ENCODE results near the gene MAP3K21.

MAP3K21 gene

GRCh38 chr1:233393926-233394680 is 66.6 kb downstream of the MAP3K21 start:
- no peak for DNase-seq
- Histone ChIP-seq H2BK5ac (ENCODE audit: low read depth, low read length, poor library complexity, severe bottlenecking) (no peak overlapping the region), H3K4ac (ENCODE audit: low read depth in 1 of 2, low read length in 2 of 2) (no peak overlapping the region), H4K8ac (ENCODE audit: low read length) (no peak overlapping the region), H3K79me1 (replicated peaks; ENCODE audit: low read length, poor library complexity, severe bottlenecking) (no peaks in the 10 kb centered on the region), H3K36me3 (ENCODE audit: control insufficient read depth in 1 of 2, insufficient read depth in 2 of 2, low read depth in 1 of 2, low read length in 2 of 2) (no peaks in the 10 kb centered on the region), H3K4me2 (ENCODE audit: low read length, poor library complexity, severe bottlenecking) (no peak overlapping the region), H2BK12ac (ENCODE audit: low read length in 2 of 2) (no peak overlapping the region), H3K14ac (ENCODE audit: low read length in 2 of 2) (no peak overlapping the region), H3K9me3 (ENCODE audit: control insufficient read depth, low read length) (no peaks in the 10 kb centered on the region), H3K4me1 (ENCODE audit: control insufficient read depth, insufficient read depth, low read depth, low read length) (no peaks in the 10 kb centered on the region), H3K23ac (ENCODE audit: low read length in 2 of 2) (no peak overlapping the region), H2AFZ (ENCODE audit: low read depth, low read length) (no peak overlapping the region), H3K4me3 (ENCODE audit: insufficient read depth in 1 of 2, low read depth in 1 of 2, low read length in 2 of 2) (no peak overlapping the region), H4K91ac (ENCODE audit: low read length) (no peak overlapping the region), H2BK120ac (ENCODE audit: low read depth, low read length) (no peak overlapping the region), H3K18ac (ENCODE audit: low read depth in 1 of 2, low read length in 2 of 2) (no peak overlapping the region), H2BK15ac (ENCODE audit: low read depth, poor library complexity, severe bottlenecking) (no peak overlapping the region), H2AK5ac (ENCODE audit: low read length, severe bottlenecking) (peak overlapping the region; percentile 44), H3K9ac (ENCODE audit: low read length) (no peak overlapping the region), H3K27me3 (ENCODE audit: control insufficient read depth in 1 of 2, insufficient read depth in 1 of 2, low read length in 2 of 2) (peaks cover 16 to 20% of the 10 kb centered on the region in 2 experiments), H3K27ac (ENCODE audit: low read length, poor library complexity, severe bottlenecking) (no peak overlapping the region)
- 89% methylated on average over 3 of the region's 3 CpGs for WGBS

- no peak overlapping the region for H3K4me2 ChIP-seq (ENCODE audit: low read length, poor library complexity, severe bottlenecking)
- no peak overlapping the region for H2AFZ ChIP-seq (ENCODE audit: low read depth, low read length)
- H3K4me3 ChIP-seq (ENCODE audit: insufficient read depth in 1 of 2, low read depth in 1 of 2, low read length in 2 of 2) = no peak overlapping the region
- H3K9me3 ChIP-seq (ENCODE audit: control insufficient read depth, low read length) = no peaks in the 10 kb centered on the region
- H2BK120ac ChIP-seq (ENCODE audit: low read depth, low read length) = no peak overlapping the region
- H2BK5ac ChIP-seq (ENCODE audit: low read depth, low read length, poor library complexity, severe bottlenecking) = no peak overlapping the region
- no peak overlapping the region for H4K8ac ChIP-seq (ENCODE audit: low read length)
- no peak overlapping the region for H2AK5ac ChIP-seq (ENCODE audit: low read length, severe bottlenecking)
- no peak overlapping the region for H3K18ac ChIP-seq (ENCODE audit: low read depth in 1 of 2, low read length in 2 of 2)
- no peak overlapping the region for H3K27ac ChIP-seq (ENCODE audit: low read length, poor library complexity, severe bottlenecking)
- no peak overlapping the region for H3K14ac ChIP-seq (ENCODE audit: low read length in 2 of 2)
- H3K9ac ChIP-seq (ENCODE audit: low read length) = no peak overlapping the region
- no peak overlapping the region for H2BK15ac ChIP-seq (ENCODE audit: low read depth, poor library complexity, severe bottlenecking)
- no peak overlapping the region for H4K91ac ChIP-seq (ENCODE audit: low read length)
- no peak overlapping the region for H2BK12ac ChIP-seq (ENCODE audit: low read length in 2 of 2)
- H3K27me3 ChIP-seq (ENCODE audit: control insufficient read depth in 1 of 2, insufficient read depth in 1 of 2, low read length in 2 of 2) = peaks cover 11 to 20% of the 10 kb centered on the region in 2 experiments
- no peak overlapping the region for H3K23ac ChIP-seq (ENCODE audit: low read length in 2 of 2)
- no peaks in the 10 kb centered on the region for H3K4me1 ChIP-seq (ENCODE audit: control insufficient read depth, insufficient read depth, low read depth, low read length)
- WGBS = 72% methylated on average over 12 of the region's 13 CpGs
- peak; percentile 52 for DNase-seq
- H3K4ac ChIP-seq (ENCODE audit: low read depth in 1 of 2, low read length in 2 of 2) = no peak overlapping the region
- no peaks in the 10 kb centered on the region for H3K79me1 ChIP-seq (replicated peaks; ENCODE audit: low read length, poor library complexity, severe bottlenecking)
- no peaks in the 10 kb centered on the region for H3K36me3 ChIP-seq (ENCODE audit: control insufficient read depth in 1 of 2, insufficient read depth in 2 of 2, low read depth in 1 of 2, low read length in 2 of 2)
These were observed 67.6 kb downstream of the MAP3K21 start for GRCh38 chr1:233394860-233395717.

- H3K4ac ChIP-seq (ENCODE audit: low read depth in 1 of 2, low read length in 2 of 2) = no peak overlapping the region
- H2BK5ac ChIP-seq (ENCODE audit: low read depth, low read length, poor library complexity, severe bottlenecking) = no peak overlapping the region
- H2AFZ ChIP-seq (ENCODE audit: low read depth, low read length) = no peak overlapping the region
- H2AK5ac ChIP-seq (ENCODE audit: low read length, severe bottlenecking) = no peak overlapping the region
- H2BK12ac ChIP-seq (ENCODE audit: low read length in 2 of 2) = no peak overlapping the region
- no peaks in the 10 kb centered on the region for H3K9me3 ChIP-seq (ENCODE audit: control insufficient read depth, low read length)
- DNase-seq = no peak
- H3K14ac ChIP-seq (ENCODE audit: low read length in 2 of 2) = no peak overlapping the region
- no peak overlapping the region for H2BK120ac ChIP-seq (ENCODE audit: low read depth, low read length)
- no peak overlapping the region for H4K91ac ChIP-seq (ENCODE audit: low read length)
- H3K23ac ChIP-seq (ENCODE audit: low read length in 2 of 2) = no peak overlapping the region
- WGBS = 88% methylated on average over 15 of the region's 15 CpGs
- H3K4me2 ChIP-seq (ENCODE audit: low read length, poor library complexity, severe bottlenecking) = no peak overlapping the region
- no peaks in the 10 kb centered on the region for H3K4me1 ChIP-seq (ENCODE audit: control insufficient read depth, insufficient read depth, low read depth, low read length)
- H3K79me1 ChIP-seq (replicated peaks; ENCODE audit: low read length, poor library complexity, severe bottlenecking) = no peaks in the 10 kb centered on the region
- no peak overlapping the region for H2BK15ac ChIP-seq (ENCODE audit: low read depth, poor library complexity, severe bottlenecking)
- H3K27ac ChIP-seq (ENCODE audit: low read length, poor library complexity, severe bottlenecking) = no peak overlapping the region
- H4K8ac ChIP-seq (ENCODE audit: low read length) = no peak overlapping the region
- peaks cover 7 to 16% of the 10 kb centered on the region in 2 experiments for H3K27me3 ChIP-seq (ENCODE audit: control insufficient read depth in 1 of 2, insufficient read depth in 1 of 2, low read length in 2 of 2)
- H3K36me3 ChIP-seq (ENCODE audit: control insufficient read depth in 1 of 2, insufficient read depth in 2 of 2, low read depth in 1 of 2, low read length in 2 of 2) = no peaks in the 10 kb centered on the region
- no peak overlapping the region for H3K18ac ChIP-seq (ENCODE audit: low read depth in 1 of 2, low read length in 2 of 2)
- no peak overlapping the region for H3K9ac ChIP-seq (ENCODE audit: low read length)
- H3K4me3 ChIP-seq (ENCODE audit: insufficient read depth in 1 of 2, low read depth in 1 of 2, low read length in 2 of 2) = no peak overlapping the region
These were observed 68.5 kb downstream of the MAP3K21 start for GRCh38 chr1:233395863-233396646.
